ENCODE measurements around the gene HSF4.
"Not testable (repeated sequence)": the region's sequence is repeated elsewhere in the genome, so short reads cannot be mapped to it uniquely, and the experiment has no call there.

HSF4 gene

GRCh38 chr16:67164599-67165061 lies at the start of gene HSF4:
HSF4 (plus strand) TSS chr16:67164745; CDS start chr16:67164812, 67 bp downstream.
- peak; percentile 36 for DNase-seq

- no peak for DNase-seq
Observed at GRCh38 chr16:67114793-67115192, 49.8 kb upstream of the HSF4 start.

GRCh38 chr16:67115639-67116038 lies 48.9 kb upstream of the HSF4 start:
- peak; percentile 71 for DNase-seq

- DNase-seq: no peak
Observed at GRCh38 chr16:67116388-67117311, 47.9 kb upstream of the HSF4 start.

GRCh38 chr16:67117716-67118115 lies 46.8 kb upstream of the HSF4 start:
- no peak for DNase-seq

GRCh38 chr16:67120025-67120424 lies 44.5 kb upstream of the HSF4 start:
- no peak for DNase-seq

GRCh38 chr16:67122799-67123198 lies 41.7 kb upstream of the HSF4 start:
- not testable (repeated sequence) for DNase-seq

GRCh38 chr16:67128417-67128816 lies 36.1 kb upstream of the HSF4 start:
- DNase-seq: no peak

- DNase-seq: no peak
Observed at GRCh38 chr16:67128887-67129286, 35.7 kb upstream of the HSF4 start.

- DNase-seq: no peak
Observed at GRCh38 chr16:67129422-67129821, 35.1 kb upstream of the HSF4 start.

- peak; percentile 73 for DNase-seq
Observed at GRCh38 chr16:67137605-67138004, 26.9 kb upstream of the HSF4 start.

- no peak for DNase-seq
Observed at GRCh38 chr16:67141391-67141790, 23.2 kb upstream of the HSF4 start.

GRCh38 chr16:67142342-67142741 lies 22.2 kb upstream of the HSF4 start:
- no peak for DNase-seq

- DNase-seq: no peak
Observed at GRCh38 chr16:67144943-67145342, 19.6 kb upstream of the HSF4 start.

- DNase-seq: no peak
Observed at GRCh38 chr16:67145746-67146145, 18.8 kb upstream of the HSF4 start.

GRCh38 chr16:67146523-67147357 lies 17.8 kb upstream of the HSF4 start:
- no peak for DNase-seq

- no peak for DNase-seq
Observed at GRCh38 chr16:67147437-67148140, 17.0 kb upstream of the HSF4 start.

- no peak for DNase-seq
Observed at GRCh38 chr16:67148221-67148620, 16.3 kb upstream of the HSF4 start.

- no peak for DNase-seq
Observed at GRCh38 chr16:67148656-67149275, 15.8 kb upstream of the HSF4 start.

- DNase-seq: no peak
Observed at GRCh38 chr16:67149276-67150046, 15.1 kb upstream of the HSF4 start.

GRCh38 chr16:67150047-67150832 lies 14.3 kb upstream of the HSF4 start:
- no peak for DNase-seq
